C4-2B (cell line): ENCODE data around the gene ROPN1B.

Experiments
- CTCF ChIP-seq: fragments of 450-650 bp; conservative IDR thresholded peaks from 2 replicates; pipeline ENCODE4 v1.5.1; 2017; ENCODE audit warnings: mild to moderate bottlenecking
- ZFX ChIP-seq: fragments of 450-650 bp; IDR thresholded peaks from 2 replicates; pipeline ENCODE4 v1.6.1; 2017

GRCh38 chr3:126013751-126014156, 44.8 kb downstream of the ROPN1B start:
- TF ChIP-seq CTCF (no peak), ZFX (no peak)
